Measurements from ENCODE around the gene EFHC2. TPM values are rescaled to one million over a fixed set of nuclear protein-coding genes. Genes with fewer than 3 reads are reported as not detected.

Gene EFHC2
- total and polyA plus RNA-seq, 10 of the 15 experiments (the other 5 are each of a cell fraction or from before 2014, with no cell fraction given): 0.56 TPM; not detected in 9

GRCh38 chrX:44099366-44099765 is 244.1 kb downstream of the EFHC2 start (continued):
- TF ChIP-seq, protein P1, sequence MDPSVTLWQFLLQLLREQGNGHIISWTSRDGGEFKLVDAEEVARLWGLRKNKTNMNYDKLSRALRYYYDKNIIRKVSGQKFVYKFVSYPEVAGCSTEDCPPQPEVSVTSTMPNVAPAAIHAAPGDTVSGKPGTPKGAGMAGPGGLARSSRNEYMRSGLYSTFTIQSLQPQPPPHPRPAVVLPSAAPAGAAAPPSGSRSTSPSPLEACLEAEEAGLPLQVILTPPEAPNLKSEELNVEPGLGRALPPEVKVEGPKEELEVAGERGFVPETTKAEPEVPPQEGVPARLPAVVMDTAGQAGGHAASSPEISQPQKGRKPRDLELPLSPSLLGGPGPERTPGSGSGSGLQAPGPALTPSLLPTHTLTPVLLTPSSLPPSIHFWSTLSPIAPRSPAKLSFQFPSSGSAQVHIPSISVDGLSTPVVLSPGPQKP (IDR thresholded peaks at IDR 0.05; ENCODE audit: low read depth, low read length): no peak

Other genes with a start within 250 kb of the EFHC2 start
- gene FUNDC1, start 199.2 kb upstream of the EFHC2 start, total RNA-seq (2014; rRNA removed): 10.0 and 15.0 TPM in 2 replicates
- gene FUNDC1, start 199.2 kb upstream of the EFHC2 start, total RNA-seq (2014; rRNA removed; fragmentation: Illumina TruSeq; extraction: Trizol): 18.3 TPM in 2 replicates
- 11.1 and 11.8 TPM in 2 replicates for gene FUNDC1, start 199.2 kb upstream of the EFHC2 start, total RNA-seq (2021)
- gene FUNDC1, start 199.2 kb upstream of the EFHC2 start, polyA plus RNA-seq (2011; rRNA removed): 21.0 and 32.5 TPM in 2 replicates
- 17.7 and 20.9 TPM in 2 replicates for gene FUNDC1, start 199.2 kb upstream of the EFHC2 start, polyA plus RNA-seq (2014; fragmentation: Illumina TruSeq; extraction: Trizol)
- gene FUNDC1, start 199.2 kb upstream of the EFHC2 start, polyA plus RNA-seq (2014; fragmentation: Nextera tagmentation; extraction: Ambion mirVana): 10 to 100 TPM; 22.7 to 25.1 TPM
- 11.2 and 13.5 TPM in 2 replicates for gene FUNDC1, start 199.2 kb upstream of the EFHC2 start, polyA plus RNA-seq (2014; rRNA removed)
- gene FUNDC1, start 199.2 kb upstream of the EFHC2 start, polyA plus RNA-seq (2016; fragmentation: Nextera tagmentation; extraction: Ambion mirVana): 10 to 100 TPM; 14.4 to 16.0 TPM

All from GM12878 (cell line).